ENCODE data around the gene TOR1A.

Gene TOR1A

GRCh38 chr9:129823935-129824601 is at the start of gene TOR1A:
TOR1A (minus strand) TSS chr9:129824136; CDS start chr9:129824085, 51 bp downstream.
- DNase-seq = peak; percentile 96

- no peak for DNase-seq
These were observed 47.1 kb upstream of the TOR1A start for GRCh38 chr9:129871046-129871445.

- DNase-seq = no peak
These were observed 45.9 kb upstream of the TOR1A start for GRCh38 chr9:129869585-129870501.

- DNase-seq = peak; percentile 90
These were observed 45.0 kb upstream of the TOR1A start for GRCh38 chr9:129868872-129869486.

- no peak for DNase-seq
These were observed 44.3 kb upstream of the TOR1A start for GRCh38 chr9:129868023-129868871.

GRCh38 chr9:129867136-129868022 is 43.4 kb upstream of the TOR1A start:
- DNase-seq = peak; percentile 61

GRCh38 chr9:129866394-129867135 is 42.6 kb upstream of the TOR1A start:
- peak; percentile 58 for DNase-seq

- no peak for DNase-seq
These were observed 41.9 kb upstream of the TOR1A start for GRCh38 chr9:129865668-129866320.

GRCh38 chr9:129864991-129865647 is 41.2 kb upstream of the TOR1A start:
- DNase-seq = no peak

GRCh38 chr9:129863059-129863690 is 39.2 kb upstream of the TOR1A start:
- DNase-seq = peak; percentile 80

GRCh38 chr9:129861447-129861827 is 37.5 kb upstream of the TOR1A start:
- no peak for DNase-seq

- DNase-seq = peak; percentile 56
These were observed 36.9 kb upstream of the TOR1A start for GRCh38 chr9:129860653-129861446.

- no peak for DNase-seq
These were observed 34.4 kb upstream of the TOR1A start for GRCh38 chr9:129858167-129858962.

GRCh38 chr9:129857207-129857606 is 33.3 kb upstream of the TOR1A start:
- no peak for DNase-seq

GRCh38 chr9:129854588-129855110 is 30.7 kb upstream of the TOR1A start:
- DNase-seq = no peak

GRCh38 chr9:129853614-129854013 is 29.7 kb upstream of the TOR1A start:
- DNase-seq = no peak

GRCh38 chr9:129852579-129852978 is 28.6 kb upstream of the TOR1A start:
- no peak for DNase-seq

Data from activated CD4-positive, alpha-beta T cell treated with anti-CD3 and anti-CD28 coated beads for 48 hours (primary cell).